Breast epithelium (tissue), 4 donors: Measurements from ENCODE around the gene FYB1. TPM values are rescaled to one million over a fixed set of nuclear protein-coding genes. Genes with fewer than 3 reads are reported as not detected.
"Not testable (repeated sequence)": the region's sequence is repeated elsewhere in the genome, so short reads cannot be mapped to it uniquely, and the experiment has no call there.

Source experiments
- DNase-seq, 2 donors: peaks; one replicate each; pipeline ENCODE4 v3.0.0-alpha.2; 2019; ENCODE audit warnings: low spot score in 2 of 2
- H3K27ac ChIP-seq, 2 donors: fragments of 200-600 bp; sonication (generic) in 1 of 2; one replicate each; pipeline ENCODE4 v1.5.1; 2016 to 2019; ENCODE audit warnings: mild to moderate bottlenecking in 1 of 2
- H3K27me3 ChIP-seq, 2 donors: fragments of 200-600 bp; sonication (generic) in 1 of 2; one replicate each; pipeline versions ENCODE4 v1.5.1 to v1.6.0; 2017 to 2019; ENCODE audit warnings: control low read depth in 1 of 2, mild to moderate bottlenecking in 1 of 2
- H3K36me3 ChIP-seq: fragments of 200-600 bp; one replicate; pipeline ENCODE4 v1.5.1; 2019
- H3K4me1 ChIP-seq, 2 donors: fragments of 200-600 bp; sonication (generic); one replicate each; pipeline ENCODE4 v1.5.1; 2016 to 2019; ENCODE audit warnings: control low read depth in 1 of 2
- H3K4me3 ChIP-seq, 3 donors: fragments of 200-600 bp; sonication (generic); 1 replicate in 2 of 3; 2 replicates in 1 of 3; pipeline ENCODE4 v1.5.1; 2016 to 2019; ENCODE audit warnings: mild to moderate bottlenecking in 3 of 3, moderate library complexity in 2 of 3
- H3K9me3 ChIP-seq, 2 donors: fragments of 200-600 bp; sonication (generic) in 1 of 2; one replicate each; pipeline ENCODE4 v1.5.1; 2016 to 2019; ENCODE audit warnings: control low read depth in 1 of 2
- CTCF ChIP-seq, 3 donors: fragments of 450-650 bp; IDR thresholded peaks; one replicate each; pipeline ENCODE4 v1.5.1; 2016 to 2017; ENCODE audit warnings: antibody characterized with exemption in 3 of 3, mild to moderate bottlenecking in 3 of 3, moderate library complexity in 3 of 3
- POLR2A ChIP-seq: fragments of 450-650 bp; IDR thresholded peaks from one replicate; pipeline ENCODE4 v1.6.1; 2016; ENCODE audit warnings: antibody characterized with exemption, mild to moderate bottlenecking, moderate library complexity
- POLR2AphosphoS5 ChIP-seq, 3 donors: sonication (generic); formaldehyde crosslinking; IDR thresholded peaks; one replicate each; pipeline ENCODE4 v1.6.1; 2017; ENCODE audit warnings: antibody characterized with exemption in 3 of 3
- intact Hi-C: fragments of 100-400 bp; cut with DNase I; formaldehyde crosslinking; loops from one replicate; pipeline ENCODE4 v1.15.1; 2023; ENCODE audit warnings: low total_unique reads
- total RNA-seq, 3 donors: library from RNA; depleted of rRNA; stranded (reverse); fragments of >200 nt; gene quantifications; one replicate each; pipeline ENCODE4 v1.1.0, GENCODE V29; 2016

Gene FYB1
- total RNA-seq, 3 donors from 2014 or later: 10.2 to 17.9 (median 11.4) TPM

- H3K27ac ChIP-seq: no peak overlapping the region
- no peaks in the 10 kb centered on the region for H3K9me3 ChIP-seq
- H3K36me3 ChIP-seq: no peaks in the 10 kb centered on the region
- H3K27me3 ChIP-seq: no peaks in the 10 kb centered on the region
- TF ChIP-seq CTCF (IDR thresholded peaks at IDR 0.05) (no peak), POLR2AphosphoS5 (IDR thresholded peaks at IDR 0.05) (no peak), POLR2A (no peak)
- intact Hi-C loops: no loop called here
- DNase-seq: no peak
- no peaks in the 10 kb centered on the region for H3K4me1 ChIP-seq
- H3K4me3 ChIP-seq: no peak overlapping the region
These were observed 7.2 kb upstream of the FYB1 start for GRCh38 chr5:39226558-39226957.

DNA sequence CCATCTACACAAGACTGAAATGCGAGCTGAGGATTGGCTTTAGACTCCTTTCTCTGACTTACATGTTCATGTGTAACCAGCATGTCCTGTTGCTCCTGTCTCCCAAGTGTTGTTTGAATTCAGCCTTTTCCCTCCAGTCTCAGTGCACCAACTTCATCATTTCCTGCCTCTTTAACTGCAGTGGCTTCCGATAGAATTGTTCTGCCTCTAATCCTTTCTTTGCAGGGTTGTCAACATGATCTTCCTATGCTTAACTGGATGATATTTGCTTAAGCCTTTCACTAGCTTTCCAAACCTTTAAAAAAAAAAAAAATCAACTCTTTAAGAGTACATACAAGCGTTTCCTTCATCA is 6.7 kb upstream of the FYB1 start:
- intact Hi-C loops: no loop called here
- H3K36me3 ChIP-seq: no peaks in the 10 kb centered on the region
- H3K4me1 ChIP-seq: no peaks in the 10 kb centered on the region
- H3K9me3 ChIP-seq: no peaks in the 10 kb centered on the region
- H3K27ac ChIP-seq: no peak overlapping the region
- TF ChIP-seq POLR2A: no peak
- TF ChIP-seq CTCF (IDR thresholded peaks at IDR 0.05): no peak
- TF ChIP-seq POLR2AphosphoS5 (IDR thresholded peaks at IDR 0.05): no peak
- DNase-seq: no peak
- no peak overlapping the region for H3K4me3 ChIP-seq
- no peaks in the 10 kb centered on the region for H3K27me3 ChIP-seq

DNA sequence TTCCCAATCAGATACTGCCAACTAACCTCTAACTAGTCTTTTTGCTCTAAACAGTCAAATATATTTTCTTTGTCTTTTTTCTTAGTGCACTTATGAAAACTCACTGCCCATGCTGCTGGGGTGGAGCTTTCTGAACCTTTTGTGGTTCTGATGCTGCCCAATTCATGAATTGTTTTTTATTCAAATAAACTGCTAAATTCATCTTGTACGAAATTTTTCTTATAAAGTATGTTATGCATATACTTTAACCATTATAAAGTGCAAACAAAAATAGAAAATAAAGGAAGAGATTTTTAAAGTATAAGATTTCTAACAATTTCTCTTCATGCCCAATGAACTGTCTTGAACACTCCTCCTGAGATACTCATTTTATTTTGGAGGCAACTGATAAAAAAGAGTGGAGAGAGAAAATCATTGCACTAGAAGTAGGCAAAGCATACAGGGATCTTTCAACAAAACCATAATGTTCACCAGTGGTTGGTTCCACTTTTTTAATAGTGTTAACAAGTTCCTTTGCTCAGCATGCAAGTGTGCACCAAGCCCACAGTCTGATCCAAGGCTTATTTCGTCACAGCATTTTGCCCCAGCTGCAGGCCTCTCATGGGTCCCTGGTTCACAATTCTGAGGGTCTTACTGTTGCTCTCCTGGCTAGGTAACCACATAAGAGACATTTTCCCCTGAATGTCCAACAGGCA is 6.2 kb upstream of the FYB1 start:
- H3K9me3 ChIP-seq: no peaks in the 10 kb centered on the region
- no peaks in the 10 kb centered on the region for H3K36me3 ChIP-seq
- TF ChIP-seq POLR2AphosphoS5 (IDR thresholded peaks at IDR 0.05): no peak
- no peak for TF ChIP-seq POLR2A
- TF ChIP-seq CTCF (IDR thresholded peaks at IDR 0.05): no peak
- H3K4me3 ChIP-seq: no peak overlapping the region
- H3K27ac ChIP-seq: no peak overlapping the region
- no peaks in the 10 kb centered on the region for H3K4me1 ChIP-seq
- DNase-seq: no peak
- intact Hi-C loops: no loop called here
- H3K27me3 ChIP-seq: no peaks in the 10 kb centered on the region

- intact Hi-C loops: no loop called here
- Histone ChIP-seq H3K27ac (no peak overlapping the region), H3K4me1 (no peaks in the 10 kb centered on the region), H3K4me3 (no peak overlapping the region), H3K27me3 (no peaks in the 10 kb centered on the region), H3K9me3 (no peaks in the 10 kb centered on the region), H3K36me3 (no peaks in the 10 kb centered on the region)
- no peak for DNase-seq
- no peak for TF ChIP-seq POLR2AphosphoS5 (IDR thresholded peaks at IDR 0.05)
- TF ChIP-seq POLR2A: no peak
- no peak for TF ChIP-seq CTCF (IDR thresholded peaks at IDR 0.05)
These were observed 4.9 kb upstream of the FYB1 start for GRCh38 chr5:39224196-39224761.

DNA sequence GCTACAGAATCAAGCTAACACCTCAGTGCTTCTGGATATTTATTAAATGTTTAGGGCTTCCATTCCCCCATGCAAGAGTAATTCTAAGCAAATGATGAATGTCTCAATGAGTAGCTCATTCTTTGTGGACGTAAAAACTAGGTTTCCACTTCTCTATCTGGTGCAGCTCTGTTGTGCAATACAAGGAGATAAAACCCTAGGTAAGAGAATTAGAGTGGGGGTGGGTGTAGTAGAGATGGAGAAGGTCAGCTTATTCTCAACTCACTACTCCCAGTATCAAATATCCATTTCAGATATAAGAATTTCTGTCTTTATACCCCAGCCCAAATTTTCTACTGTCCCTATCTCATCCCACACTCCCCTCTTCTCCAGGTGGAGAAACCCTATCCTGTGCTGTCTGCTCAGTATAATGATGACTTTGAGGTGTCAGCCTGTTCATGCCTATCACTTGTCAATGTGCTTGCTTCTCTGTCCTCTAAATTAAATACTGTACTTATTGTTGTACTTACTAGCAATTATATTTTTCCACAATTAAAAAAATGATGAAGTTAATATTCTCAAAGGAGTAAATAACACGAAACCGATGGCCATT is 4.3 kb upstream of the FYB1 start:
- intact Hi-C loops: no loop called here
- no peaks in the 10 kb centered on the region for H3K36me3 ChIP-seq
- TF ChIP-seq CTCF (IDR thresholded peaks at IDR 0.05) (no peak), POLR2AphosphoS5 (IDR thresholded peaks at IDR 0.05) (no peak), POLR2A (no peak)
- no peaks in the 10 kb centered on the region for H3K4me1 ChIP-seq
- no peak for DNase-seq
- no peak overlapping the region for H3K4me3 ChIP-seq
- no peaks in the 10 kb centered on the region for H3K9me3 ChIP-seq
- no peak overlapping the region for H3K27ac ChIP-seq
- H3K27me3 ChIP-seq: no peaks in the 10 kb centered on the region

DNA sequence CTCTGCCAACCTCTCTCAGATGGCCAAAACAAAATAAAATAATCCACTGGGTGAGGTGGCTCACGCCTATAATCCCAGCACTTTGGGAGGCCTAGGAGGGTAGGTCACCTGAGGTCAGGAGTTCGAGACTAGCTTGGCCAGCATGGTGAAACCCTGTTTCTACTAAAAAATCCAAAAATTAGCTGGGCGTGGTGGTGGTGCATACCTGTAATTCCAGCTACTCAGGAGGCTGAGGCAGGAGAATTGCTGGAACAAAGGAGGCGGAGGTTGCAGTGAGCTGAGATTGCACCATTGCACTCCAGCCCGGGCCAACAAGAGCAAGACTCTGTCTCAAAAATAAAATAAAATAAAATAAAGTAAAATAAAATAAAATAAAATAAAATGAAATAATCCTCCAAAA is 2.3 kb upstream of the FYB1 start:
- H3K4me1 ChIP-seq, H3K4me3 ChIP-seq, H3K36me3 ChIP-seq, H3K9me3 ChIP-seq, DNase-seq, intact Hi-C loops, H3K27me3 ChIP-seq, H3K27ac ChIP-seq: not testable (repeated sequence)
